Hepatocyte (in vitro differentiated cells): Measurements from ENCODE around the gene IL1R2.

Source experiments
- EZH2 ChIP-seq: fragments of 200-600 bp; sonication (generic); IDR thresholded peaks from 2 replicates; pipeline ENCODE4 v1.6.1; 2016; ENCODE audit warnings: antibody characterized with exemption, mild to moderate bottlenecking, borderline replicate concordance
- EZH2phosphoT487 ChIP-seq: fragments of 200-600 bp; sonication (generic); IDR thresholded peaks from one replicate; pipeline ENCODE4 v1.6.1; 2018; ENCODE audit warnings: antibody characterized with exemption, mild to moderate bottlenecking, low read depth, moderate library complexity; ENCODE audit not compliant: unreplicated experiment, severe bottlenecking
- TF ChIP-seq, protein P1 (sequence below): fragments of 200-600 bp; sonication (generic); IDR thresholded peaks from 2 replicates; pipeline ENCODE4 v1.5.1; 2016; ENCODE audit warnings: antibody characterized with exemption, mild to moderate bottlenecking; ENCODE audit not compliant: poor library complexity

DNA sequence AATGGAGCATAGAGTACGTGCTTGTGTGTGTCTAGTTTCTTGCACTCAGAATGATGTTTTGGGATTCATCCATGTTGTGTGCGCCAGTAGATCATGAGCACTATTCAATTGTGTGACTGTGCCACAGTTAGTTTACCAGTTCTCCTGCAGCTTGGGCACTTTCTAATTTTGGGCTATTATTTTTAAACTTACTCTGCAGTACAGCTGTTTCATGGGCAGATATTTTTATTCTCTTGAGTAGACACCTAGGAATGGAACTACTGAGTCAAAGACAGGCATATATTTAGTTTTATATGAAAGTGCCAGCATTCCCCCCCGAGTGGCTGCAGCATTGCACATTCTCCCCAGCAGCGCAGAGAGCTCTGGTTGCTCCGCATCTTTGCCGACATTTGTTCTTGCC is 74.8 kb downstream of the IL1R2 start:
- TF ChIP-seq EZH2 = no peak
- TF ChIP-seq, protein P1, sequence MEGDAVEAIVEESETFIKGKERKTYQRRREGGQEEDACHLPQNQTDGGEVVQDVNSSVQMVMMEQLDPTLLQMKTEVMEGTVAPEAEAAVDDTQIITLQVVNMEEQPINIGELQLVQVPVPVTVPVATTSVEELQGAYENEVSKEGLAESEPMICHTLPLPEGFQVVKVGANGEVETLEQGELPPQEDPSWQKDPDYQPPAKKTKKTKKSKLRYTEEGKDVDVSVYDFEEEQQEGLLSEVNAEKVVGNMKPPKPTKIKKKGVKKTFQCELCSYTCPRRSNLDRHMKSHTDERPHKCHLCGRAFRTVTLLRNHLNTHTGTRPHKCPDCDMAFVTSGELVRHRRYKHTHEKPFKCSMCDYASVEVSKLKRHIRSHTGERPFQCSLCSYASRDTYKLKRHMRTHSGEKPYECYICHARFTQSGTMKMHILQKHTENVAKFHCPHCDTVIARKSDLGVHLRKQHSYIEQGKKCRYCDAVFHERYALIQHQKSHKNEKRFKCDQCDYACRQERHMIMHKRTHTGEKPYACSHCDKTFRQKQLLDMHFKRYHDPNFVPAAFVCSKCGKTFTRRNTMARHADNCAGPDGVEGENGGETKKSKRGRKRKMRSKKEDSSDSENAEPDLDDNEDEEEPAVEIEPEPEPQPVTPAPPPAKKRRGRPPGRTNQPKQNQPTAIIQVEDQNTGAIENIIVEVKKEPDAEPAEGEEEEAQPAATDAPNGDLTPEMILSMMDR = no peak
- TF ChIP-seq EZH2phosphoT487 = no peak
